HG02870 (cell line): Measurements from ENCODE around the gene HSPE1.
A peak's percentile ranks its signal among the peaks of the same experiment; 100 is the strongest.
"Not testable (repeated sequence)": the region's sequence is repeated elsewhere in the genome, so short reads cannot be mapped to it uniquely, and the experiment has no call there.

ENCODE experiments used
- ATAC-seq: cut with Tn5 transposase; IDR thresholded peaks from one replicate; pipeline ENCODE4 v1.9.1; 2021; ENCODE audit warnings: mild to moderate bottlenecking, moderate library complexity; ENCODE audit not compliant: unreplicated experiment

Gene HSPE1

DNA sequence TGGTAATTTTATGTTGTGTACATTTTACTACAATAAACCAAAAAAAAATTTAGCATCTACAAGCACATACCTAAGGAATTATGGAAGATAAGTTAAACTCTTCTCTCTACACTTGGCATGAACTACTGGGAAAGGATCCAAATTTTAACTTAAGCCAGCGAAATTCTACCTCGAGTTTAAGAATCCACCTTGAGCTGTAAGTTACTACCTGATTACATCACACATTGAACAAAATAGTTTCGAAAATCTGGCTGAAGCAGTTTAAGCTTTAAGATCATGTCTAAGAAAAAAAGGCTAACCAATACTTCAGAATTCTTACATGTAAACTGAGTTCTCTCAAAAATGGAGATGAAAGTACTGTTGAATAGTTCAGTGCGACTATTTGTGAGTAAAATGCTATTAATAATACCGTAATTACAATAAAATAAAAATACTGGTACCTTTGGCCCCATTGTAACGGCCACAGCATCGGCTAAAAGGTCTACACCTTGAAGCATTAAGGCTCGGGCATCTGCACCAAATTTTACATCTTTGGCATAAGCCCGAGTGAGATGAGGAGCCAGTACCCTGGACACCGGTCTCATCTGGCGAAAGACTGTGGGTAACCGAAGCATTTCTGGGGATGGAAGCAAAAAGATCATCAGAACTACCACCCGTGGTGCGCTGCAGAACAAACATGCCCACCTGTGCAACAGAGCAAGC, 1.8 kb upstream of the HSPE1 start:
- ATAC-seq, result no peak

DNA sequence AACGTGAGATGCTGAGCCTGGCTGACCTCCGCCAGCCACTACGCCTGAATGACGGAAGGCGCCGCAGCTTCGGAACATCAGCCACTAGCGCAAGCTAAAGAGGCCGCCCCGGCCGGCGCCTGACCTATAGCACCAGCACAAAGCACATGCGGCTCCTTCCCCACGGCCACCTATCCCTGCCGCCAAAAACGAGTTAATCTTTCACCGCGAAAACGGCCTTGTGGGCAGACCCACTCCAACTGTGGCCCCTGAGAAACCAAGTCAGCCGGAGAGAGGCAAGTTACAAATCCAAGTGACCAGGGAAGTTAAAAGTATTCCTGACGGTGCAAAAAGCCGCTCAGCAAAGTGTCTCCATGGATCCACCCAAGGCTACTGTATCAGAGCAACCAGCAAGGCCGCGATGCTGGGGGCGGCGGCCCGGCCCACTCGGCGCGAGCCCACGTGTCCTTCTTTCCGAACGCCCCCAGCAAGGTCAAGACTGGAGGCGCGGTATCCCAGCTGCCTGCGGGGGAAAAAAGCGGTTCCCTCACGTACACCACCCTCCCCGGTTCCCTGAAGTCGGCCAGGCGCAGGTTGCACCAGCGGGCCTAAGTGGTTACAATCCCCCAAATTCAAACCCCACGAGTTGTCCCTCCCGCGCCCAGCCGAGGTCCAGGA, 1.1 kb upstream of the HSPE1 start:
- ATAC-seq, result no peak

DNA sequence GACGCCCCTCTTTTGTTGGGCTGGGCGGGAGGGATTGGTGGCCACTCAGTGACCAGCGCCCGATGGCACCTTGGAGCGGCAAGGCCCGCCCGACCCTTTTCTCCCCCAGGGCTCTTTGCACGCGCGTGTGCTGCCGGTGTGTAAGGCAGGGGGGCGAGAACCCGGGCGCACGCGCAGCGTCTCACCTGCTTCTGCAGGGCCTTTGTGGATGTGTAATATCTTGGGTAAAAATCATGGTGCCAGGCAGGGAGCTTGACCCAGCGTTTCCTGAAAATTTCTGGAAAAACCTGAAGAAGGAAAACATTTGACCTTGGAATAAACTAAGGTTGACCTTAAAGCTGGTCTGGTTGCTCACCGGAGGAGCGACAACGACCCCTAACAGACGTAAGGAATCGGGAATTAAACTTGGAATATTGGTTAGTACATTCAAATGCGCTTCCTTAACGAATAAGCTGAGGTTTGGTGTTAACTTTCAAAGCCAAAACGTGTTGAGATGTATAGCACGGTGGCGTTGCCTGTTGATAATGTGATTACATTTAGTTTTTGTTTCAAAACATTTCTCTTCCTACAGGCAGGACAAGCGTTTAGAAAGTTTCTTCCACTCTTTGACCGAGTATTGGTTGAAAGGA, 438 bp downstream of the HSPE1 start:
- peak; percentile 7 for ATAC-seq

DNA sequence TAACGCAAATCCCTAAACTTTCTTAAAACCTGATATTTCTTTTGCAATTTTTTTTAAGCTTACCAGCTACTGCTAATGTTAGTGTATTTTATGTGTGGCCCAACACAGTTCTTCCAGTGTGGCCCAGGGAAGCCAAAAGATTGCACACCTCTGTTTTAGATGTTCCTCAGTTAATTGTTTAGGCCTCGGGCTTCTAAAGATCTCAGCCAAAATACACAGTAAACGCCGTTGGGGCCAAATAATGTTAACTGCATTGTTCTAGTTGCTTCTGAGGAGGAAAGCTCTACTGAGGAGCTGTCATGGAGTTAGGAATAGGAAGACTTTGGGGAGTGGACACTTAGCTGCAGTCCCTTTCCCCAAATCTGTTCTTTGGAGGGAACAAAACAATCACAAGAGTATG, 2.0 kb downstream of the HSPE1 start:
- no peak for ATAC-seq

DNA sequence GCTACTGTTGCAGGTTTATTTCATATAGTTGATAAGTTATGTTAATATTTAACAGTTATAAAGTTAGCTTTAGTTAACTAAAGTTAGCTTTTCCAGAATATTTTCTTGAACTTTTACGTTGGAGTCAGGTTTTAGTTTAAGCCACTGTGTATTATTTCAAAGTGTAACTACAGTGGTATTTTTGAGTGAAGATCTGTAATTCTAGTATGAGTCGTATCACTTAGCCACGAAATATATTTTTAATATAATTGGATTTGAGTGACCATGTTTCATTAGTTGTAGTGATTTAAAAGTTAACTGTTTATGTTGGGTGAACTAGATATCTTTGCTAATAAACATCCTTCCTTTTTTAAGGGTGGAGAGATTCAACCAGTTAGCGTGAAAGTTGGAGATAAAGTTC, 2.5 kb downstream of the HSPE1 start:
- ATAC-seq, result no peak

DNA sequence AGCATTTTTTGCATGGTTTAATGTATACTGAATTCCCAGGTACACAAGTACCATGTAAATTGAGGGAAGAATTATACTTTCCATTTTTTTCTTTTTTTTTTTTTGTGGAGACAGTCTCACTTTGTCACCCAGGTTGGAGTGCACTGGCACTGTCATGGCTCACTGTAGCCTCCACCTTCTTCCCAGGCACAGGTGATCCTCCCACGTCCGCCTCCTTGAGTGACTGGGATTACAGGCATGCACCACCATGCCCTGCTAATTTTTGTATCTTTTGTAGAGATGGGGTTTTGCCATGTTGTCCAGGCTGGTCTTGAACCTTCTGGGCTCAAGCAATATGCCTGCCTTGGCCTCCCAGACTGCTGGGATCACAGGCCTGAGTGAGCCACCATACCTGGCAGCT, 3.8 kb downstream of the HSPE1 start:
- ATAC-seq, result no peak

DNA sequence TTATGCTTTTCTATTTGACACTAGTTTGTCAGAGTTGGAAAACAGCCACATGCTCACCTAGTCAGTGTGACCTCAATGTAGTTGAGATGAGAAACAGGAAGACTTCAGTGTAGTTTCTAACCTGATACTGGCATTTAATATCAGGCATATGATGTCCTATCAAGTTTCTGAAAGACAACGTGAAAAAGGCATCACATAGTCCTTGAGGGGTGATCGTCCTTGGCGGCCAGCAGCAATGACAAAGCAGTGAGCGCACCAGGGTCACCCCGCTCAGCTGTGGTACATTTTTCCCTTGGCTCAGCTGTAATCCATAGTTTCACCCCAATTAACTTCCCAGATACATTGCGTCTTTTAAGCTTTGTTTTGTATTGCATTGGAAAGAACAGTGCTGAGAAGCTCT, 4.3 kb downstream of the HSPE1 start:
- no peak for ATAC-seq

DNA sequence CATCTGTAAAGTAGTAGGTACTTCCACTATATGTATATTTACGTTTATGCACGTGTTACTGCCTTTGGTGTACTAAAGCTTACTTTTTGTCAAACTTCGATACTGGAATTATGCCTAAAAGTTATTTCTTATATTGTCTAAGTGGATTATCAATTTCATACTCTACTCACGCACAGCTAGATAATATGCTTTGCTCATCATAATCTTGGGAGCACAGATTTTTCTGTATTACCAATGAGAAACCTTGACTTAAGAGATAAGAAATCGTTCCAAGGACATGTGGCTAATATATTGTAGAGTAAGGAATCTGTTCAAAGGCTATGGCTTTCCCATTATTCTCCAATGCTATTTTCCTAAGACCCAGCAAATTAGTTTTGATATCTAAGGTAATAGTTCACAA, 6.5 kb downstream of the HSPE1 start:
- no peak for ATAC-seq

DNA sequence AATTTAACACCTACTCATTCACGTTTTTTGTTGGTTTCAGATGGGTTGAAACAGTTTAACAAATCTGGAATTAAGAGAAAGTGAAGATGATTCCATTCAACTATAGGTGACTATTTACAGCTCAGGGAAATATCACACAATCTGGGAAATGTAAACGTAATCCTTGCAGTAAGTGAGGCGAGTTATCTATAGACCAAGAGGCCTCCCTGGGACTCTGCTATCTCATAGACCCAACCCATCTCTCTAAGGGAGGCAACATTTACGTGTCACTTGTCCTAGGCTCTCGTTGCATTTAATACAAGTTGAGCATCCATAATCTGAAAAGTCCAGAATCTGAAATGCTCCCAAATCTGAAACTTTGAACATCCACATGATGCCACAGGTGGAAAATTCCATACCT, 13.7 kb downstream of the HSPE1 start:
- no peak for ATAC-seq

DNA sequence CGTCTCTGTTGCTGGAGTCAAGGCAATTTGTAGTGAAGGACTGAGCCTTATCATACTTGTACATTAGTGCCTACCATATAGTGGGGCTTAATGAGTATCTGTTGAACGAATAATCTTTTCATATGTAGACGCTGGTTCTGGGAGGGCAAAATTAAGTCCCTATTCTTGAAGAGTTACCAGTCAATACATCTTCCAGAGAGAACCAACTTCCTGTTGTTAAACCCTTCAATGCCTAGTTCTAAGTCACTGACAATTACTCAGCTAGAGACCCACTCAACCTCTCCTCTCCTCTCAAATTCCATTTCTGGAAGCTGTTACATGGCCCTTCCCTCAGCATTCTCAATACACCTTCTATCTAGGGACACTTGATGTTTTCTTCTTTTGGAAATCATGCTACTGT, 14.6 kb downstream of the HSPE1 start:
- ATAC-seq, result no peak

DNA sequence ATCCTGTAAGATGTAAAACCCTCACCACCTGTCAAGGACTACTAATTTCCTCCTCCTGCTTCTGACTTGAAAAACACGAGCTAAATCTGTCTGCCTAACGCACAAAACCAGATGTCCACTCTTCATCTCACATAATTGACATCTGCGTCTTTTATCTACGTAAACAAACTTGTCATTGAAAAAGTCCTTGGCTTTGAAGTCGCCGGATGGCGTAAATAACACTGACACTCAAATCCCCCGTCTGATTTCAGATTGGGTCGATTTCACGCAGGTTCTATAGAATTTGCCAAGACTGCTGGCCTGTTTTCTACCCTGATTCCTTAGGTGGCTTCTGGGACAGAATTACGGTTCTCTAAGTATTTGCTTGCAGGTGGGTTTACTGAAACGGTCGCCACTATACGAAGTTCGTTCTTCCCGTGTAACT, 15.1 kb downstream of the HSPE1 start:
- peak; percentile 12 for ATAC-seq

DNA sequence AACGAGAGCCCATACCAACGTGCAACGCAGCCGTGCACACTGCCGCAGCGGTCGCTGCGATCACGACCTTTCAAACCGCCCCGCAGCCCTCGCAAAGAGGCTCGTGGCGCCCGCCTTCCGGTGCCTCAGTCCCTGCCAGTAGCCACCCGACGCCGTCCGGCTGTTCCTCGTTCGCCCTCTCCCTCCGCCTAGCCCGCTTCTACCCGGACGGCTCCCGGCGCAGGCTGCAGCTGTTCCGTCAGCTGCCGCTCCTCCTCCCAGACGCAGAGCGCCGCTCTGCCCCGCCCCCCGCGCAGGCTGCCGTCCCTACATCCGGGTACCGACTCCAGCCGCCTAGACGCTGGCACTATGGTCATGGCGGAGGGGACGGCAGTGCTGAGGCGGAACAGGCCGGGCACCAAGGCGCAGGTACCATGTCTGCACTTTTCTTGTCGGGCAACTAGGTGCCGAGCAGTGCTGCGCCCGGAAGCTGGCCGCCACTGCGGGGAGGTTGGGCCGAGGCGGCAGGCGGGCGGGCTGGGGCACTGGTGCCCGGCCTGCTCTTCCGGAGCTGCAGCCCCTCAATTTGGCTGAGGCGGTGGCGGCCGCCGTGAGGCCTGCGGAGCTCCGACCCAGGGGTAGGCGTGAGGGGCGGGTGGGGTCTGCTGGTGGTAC, 15.7 kb downstream of the HSPE1 start, which contains the start of gene MOB4:
MOB4 (plus strand) TSS at position 328 of the 654 bp plus-strand sequence; CDS start at position 349, 21 bp downstream.
- ATAC-seq, result peak; percentile 92

DNA sequence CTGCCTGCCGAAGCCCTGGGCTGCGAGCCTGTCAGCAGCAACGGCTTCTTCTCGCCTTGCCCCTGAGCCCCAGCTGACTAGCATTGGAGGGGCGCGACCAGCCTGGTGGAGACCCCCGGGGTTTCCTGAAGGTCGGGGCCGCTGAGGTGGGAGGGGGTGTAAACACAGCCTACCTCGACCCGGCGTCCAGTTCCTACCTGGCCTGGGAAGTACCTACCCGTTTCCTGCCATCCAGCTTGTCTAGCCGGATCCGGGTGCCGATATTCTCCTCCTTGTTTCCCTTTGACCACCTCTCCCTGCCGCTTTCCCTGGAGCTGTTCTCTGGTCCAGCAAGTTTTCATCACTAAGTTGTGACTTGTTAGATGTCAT, 16.2 kb downstream of the HSPE1 start:
- peak; percentile 11 for ATAC-seq

DNA sequence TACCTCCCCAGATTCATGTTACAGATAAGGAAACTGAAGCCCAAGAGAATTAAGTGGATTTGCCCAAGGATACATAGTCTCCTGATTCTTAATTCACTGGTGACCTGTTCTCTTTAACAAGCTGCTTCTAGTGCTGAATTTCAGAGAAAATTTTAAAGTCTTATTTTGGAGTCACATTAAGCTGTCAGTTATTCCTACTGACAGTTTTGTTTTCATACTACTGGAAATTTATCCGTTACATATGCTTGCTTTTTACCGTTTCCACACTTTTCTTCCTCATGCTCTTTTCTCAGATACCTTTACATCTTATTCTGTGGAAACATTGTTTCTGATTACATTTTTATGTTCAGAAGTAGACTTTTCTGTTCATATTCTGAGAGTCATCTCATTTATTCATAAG, 17.0 kb downstream of the HSPE1 start:
- ATAC-seq, result no peak

DNA sequence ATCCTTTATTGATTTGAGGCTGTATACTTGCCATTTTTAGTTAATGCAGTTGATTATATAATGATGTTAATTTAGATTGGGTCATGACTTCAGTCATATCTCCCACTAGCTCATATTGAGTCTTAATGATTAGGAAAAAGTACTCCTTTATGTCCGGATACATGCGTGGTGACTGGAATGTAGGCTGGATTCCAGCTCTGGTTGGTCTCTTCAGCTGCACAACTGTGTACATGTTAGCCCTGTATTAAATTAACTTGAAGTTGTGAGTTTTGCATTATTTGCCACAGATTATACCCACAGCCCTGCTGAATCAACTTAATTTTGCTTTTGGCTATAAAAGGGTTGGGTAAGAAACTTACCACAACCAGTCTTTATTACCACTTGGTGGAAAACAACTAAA, 38.2 kb downstream of the HSPE1 start:
- ATAC-seq, result no peak

DNA sequence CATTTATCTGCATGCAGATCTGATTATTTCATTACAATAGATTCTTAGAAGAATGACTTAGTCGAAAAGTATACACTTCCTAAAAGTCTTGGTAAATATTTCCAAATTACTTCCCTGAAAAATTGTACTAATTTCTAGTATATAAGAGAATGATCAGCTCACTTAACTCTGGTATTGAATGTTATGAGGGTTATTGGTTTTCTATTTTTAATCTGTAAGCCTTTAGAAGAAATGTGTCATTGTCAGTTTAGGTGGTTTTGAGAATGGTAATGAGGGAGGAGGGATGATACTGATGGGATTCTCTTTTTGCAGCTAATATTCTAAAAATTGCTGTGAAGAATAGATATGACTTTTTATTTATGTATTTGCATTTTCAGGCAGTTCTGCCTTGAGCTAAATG, 39.6 kb downstream of the HSPE1 start:
- ATAC-seq, result no peak

DNA sequence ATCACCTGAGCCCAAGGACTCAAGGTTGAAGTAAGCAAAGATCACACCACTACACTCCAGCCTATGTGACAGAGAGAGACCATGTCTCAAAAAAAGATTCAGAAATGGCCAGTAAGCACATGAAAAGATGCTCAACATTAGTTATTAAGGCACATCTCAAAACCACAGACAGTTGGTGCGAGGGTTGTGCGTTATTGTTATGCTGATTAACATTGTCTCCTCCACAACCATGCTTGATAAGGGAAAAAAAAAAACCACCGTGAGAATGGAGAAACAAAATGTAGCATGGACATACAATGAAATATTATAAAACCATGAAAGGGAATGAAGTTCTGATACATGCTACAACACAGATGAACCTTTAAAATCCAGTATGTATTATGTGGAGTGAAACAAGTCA, 43.0 kb downstream of the HSPE1 start:
- no peak for ATAC-seq

DNA sequence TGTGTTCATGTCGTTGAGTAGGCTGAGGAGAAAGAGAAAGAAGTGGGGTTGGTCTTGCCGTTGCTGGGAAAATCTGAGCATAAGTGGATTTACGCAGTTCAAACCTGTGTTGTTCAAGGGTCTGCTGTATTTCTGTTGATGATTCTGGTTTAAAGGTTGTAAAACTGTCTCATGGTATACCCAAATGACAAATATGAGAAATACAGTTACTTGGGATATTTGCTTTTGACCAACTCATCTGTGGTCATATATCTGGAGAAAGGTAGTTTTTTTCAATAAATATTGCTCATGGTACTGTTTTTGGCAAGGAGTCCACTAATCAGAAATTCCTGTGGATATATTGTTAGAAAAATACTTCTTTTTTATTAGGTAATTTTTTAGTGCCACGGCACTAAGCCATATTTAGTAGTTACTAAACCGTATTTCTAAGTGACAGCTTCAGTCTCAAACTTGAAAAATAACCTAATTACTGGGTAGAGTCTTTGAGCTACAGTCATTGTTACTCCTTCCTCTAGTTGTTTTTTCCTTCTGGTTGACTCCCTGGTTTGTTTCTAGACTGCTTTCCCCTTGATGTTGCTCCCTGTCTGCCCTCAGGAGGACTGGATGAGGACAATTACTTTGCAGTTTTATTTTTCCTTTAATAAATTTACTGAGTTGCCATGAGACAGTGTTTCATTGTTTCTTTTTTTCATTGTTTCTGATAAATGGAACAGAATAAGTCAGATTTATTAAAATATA, 47.2 kb downstream of the HSPE1 start:
- ATAC-seq, result no peak

DNA sequence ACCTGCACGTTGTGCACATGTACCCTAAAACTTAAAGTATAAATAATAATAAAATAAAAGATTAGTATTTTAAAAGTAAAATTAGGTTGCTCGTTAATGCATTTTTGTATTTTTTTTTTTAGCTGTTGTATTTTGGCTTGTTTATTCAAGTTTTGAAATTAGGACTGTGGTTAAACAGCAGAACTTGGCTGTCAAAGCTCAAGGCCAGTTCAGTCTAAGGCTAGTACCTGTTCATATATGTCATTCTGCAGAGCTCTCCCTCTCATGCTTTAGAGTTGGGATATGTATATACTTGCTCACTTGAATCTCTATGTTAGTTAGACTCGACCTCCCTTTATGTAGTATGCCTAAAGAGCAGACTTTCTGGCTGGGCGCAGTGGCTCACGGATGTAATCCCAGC, 48.4 kb downstream of the HSPE1 start:
- no peak for ATAC-seq

DNA sequence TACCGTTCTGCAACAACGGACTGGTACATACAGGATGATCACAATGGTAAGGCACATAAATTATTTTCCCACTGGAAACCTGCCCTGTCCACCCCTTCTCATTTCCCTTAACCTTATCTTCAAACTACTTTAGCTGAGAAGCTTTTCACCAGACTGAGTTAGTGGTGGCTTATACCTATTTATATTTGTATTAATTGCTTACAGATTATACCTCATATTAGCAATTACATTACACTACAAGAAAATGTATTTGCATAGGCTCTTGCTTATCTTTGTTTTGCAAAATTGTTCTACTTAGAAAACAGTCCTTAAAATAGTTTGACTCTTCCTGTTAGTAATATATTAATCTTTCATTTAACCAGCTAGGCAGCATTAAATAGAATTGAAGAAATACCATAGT, 51.1 kb downstream of the HSPE1 start:
- ATAC-seq, result not testable (repeated sequence)
